Activated CD4-positive, alpha-beta T cell treated with anti-CD3 and anti-CD28 coated beads, Interleukin-2, amount 50 U/mL, for 24 hours (primary cell): Measurements from ENCODE around the gene CEMIP.

Experiments used
- DNase-seq, 2 donors: peaks; one replicate each; pipeline ENCODE4 v3.0.0-alpha.2; 2020; ENCODE audit warnings: low read depth in 1 of 2, low spot score in 1 of 2

The CEMIP gene

DNA sequence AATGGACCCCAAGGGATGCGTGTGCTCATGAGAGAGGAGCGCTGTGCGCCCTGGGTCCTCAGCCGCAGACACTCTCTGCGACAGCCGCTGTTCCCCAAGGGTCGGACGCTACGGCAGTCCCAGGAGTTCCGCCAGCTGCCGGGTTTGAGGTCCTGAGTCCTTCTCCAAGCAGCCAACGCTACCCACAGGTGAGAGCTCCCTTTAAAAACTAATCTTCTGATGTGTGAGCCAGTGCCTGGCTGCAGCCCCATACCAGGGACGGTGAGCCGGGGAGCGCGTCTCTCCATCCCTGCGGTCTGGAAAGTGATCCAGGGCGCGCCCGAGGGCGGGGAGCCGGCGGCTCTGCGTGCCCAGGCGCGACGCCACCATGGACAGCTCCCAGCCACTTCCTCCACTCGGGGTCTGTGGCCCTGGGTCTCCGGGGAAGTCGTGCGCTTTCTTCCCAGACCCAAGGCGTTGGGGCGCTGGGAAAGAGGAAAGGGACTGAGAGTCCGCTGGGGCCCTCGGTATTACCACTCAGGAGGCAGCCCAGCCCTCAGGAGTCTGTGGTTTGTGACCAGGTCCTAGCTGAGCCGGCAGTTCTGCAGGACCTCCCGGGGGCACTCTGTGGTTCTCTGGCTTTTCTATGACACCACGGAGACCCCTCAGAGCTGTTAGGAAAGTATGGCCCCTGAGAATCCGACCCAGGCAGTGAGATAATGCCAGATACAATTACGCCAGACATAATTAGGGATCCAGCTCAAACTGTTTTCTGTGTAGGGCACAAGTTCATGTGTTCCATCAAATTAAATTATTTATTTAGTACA, 1.4 kb downstream of the CEMIP start:
- no peak for DNase-seq

DNA sequence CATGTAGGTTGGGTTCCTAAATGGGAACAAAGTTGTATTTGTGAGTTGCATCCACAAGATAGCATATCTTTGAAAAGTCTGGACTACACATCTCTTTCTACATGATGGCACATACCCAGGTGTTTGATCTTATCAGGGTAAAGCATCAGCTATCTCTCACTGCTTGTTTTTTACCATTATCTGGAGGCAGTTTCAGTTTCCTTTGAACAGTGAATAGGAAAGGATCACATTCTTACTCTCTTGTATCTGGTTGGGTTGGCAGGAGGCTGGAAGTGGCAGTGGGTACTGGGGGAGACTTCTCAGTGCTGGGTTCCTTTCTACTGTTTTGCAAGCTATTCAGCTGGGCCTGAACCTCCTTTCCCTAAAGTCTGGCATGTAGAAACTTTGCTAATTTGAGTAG, 4.1 kb downstream of the CEMIP start:
- DNase-seq = no peak

DNA sequence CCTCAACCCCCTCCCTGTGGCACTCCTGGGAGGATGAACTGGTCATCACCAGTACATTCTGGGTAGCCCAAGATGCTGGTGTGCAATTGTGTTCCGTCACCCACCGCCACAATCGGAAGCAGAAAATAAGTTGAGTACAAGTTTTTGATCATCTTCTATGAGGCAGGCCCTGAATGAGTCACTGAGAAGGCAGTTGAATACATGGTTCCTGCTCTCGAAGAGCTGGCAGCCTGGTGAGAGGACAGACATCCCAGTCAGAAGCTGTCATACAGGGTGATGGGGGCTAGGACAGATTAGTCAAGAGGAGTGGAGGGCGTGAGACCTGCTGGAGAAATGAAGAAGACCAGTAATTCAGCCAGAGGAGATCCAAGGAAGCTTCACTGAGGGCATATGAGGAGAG, 6.2 kb downstream of the CEMIP start:
- DNase-seq = no peak

DNA sequence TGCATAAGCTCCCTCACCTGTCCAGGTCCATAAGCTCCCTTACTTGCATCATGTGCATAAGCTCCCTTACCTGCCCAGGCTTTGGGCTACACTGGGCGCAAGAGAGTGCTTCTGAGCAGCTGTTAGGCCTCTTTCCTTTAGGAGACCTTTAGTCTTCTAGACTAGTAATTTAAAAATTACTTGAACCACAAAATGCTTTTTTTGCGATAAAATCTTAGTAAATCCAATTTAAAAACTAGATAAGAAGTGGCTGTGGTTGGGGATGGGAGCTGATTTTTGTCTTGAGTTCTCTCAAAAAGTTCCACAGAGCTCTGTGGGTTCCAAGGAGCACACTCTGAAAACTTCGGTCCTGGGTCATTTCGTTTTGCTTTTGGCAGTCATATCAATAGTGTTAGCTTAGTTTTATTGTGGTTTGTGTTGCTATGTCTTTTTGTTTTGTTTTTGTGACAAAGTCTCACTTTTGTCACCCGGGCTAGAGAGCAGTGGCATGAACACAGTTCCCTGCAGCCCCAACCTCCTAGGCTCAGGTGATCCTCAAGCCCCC, 6.7 kb downstream of the CEMIP start:
- DNase-seq = no peak

DNA sequence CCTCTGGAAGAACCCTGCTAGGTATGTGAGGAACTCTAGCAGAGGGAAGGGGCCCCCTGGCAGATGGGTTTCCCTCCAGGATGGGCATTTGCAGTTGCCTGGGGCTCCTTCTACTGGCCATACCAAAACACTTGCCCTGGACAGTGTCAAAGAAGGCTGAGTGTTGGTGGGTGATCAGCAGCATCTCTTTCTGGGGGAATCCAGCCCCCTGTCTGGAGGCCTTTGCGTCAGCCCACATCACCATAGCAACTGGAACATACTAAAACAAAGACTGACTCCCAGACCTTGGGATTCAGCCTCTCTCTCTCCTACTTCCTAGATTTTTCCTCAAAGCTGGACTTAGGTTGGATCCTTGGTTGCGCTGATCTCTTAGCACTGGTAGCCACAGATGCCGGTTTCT, 8.1 kb downstream of the CEMIP start:
- DNase-seq = no peak

DNA sequence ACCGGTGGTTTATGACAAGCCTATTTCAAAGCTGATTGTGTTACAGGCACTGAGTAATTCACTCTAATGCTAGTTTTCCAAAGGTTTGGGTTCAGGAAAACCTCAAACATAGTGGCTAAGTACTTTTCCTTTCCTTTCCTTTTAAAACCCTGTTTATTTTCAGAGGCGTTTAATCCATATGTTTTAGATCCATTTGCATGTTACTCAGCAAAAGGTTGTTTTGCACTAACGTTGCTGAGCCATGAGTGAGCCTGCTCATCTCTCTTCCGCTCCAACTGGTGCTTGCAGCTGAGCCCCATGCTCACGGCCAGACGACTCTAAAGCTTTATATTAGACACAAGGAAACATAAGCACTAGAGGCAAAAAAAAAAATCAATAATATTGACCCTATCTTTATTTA, 9.4 kb downstream of the CEMIP start:
- no peak for DNase-seq

DNA sequence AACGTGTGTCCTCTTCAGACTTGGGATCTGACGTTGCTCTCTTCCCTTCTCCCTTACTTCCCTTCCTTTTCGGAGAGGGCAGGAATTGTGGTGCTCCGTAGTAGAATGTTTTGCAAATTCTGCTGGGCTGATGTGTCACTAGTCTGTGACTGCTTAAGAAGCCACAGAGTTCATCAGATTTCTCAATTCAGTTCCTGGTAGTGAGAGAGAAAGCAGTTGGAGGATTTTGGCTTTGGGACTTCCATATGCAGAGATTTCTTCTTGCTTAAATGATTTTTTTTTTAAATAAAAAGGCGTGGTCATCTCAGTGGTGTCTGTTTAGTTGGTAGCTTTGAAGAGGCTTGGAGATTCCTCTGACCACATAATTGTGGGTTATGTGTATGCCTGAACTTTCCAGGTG, 10.1 kb downstream of the CEMIP start:
- no peak for DNase-seq

DNA sequence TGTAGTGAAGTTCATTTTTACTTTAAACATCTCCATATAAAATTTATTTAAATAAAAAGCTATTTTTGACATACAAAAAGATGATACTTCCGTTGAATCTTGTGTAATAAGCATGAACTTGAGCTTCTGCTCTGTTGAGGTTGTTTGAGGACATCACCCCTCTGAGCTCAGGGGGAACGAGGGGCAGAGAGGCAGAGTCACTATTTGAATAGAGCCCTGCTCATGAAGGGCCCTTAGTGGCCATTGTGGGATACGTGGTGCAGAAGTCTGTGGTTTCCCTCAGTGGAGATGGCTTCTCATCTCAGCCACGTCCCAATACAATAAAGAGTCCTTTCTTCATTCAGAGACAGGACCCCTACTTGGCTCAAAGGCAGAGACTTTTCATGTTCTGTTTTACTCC, 10.6 kb downstream of the CEMIP start:
- DNase-seq = no peak

DNA sequence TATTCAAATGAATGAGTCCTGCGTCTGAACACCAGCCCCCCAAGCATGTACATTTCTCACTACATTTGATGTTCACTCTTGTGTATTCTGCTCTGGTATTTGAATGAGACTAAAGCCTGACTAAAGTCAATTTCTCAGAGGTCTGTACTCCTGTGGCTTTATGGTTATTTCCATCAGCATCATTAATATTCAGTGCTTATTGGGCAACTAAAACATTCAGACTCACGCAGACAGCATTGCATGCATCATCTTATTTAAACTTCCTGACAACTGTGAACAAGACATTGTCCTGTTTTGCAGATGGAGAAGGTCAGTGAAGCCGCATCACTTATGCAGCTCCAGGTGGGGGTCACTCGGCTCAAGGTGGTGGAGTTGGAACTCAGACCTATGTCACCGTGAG, 11.1 kb downstream of the CEMIP start:
- DNase-seq = no peak

DNA sequence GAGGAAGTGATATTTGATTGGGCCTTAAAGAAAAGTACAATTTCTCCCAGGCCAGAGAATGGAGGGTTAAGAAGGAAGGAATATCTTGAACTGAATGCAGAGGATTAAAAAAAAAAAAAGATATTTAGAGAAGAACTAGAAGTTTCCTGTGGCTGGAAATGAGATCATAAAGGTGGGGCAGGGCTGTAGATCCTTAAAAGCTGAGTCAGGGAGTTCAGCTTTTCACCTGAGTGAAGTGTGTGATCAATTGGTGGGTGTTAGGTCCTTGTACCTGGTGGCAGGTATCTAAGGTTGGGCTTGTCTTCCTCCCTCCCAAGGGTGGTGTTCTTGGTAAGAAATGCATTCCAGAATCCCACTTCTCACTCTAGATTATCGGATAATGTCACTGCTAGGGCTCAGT, 11.8 kb downstream of the CEMIP start:
- no peak for DNase-seq

DNA sequence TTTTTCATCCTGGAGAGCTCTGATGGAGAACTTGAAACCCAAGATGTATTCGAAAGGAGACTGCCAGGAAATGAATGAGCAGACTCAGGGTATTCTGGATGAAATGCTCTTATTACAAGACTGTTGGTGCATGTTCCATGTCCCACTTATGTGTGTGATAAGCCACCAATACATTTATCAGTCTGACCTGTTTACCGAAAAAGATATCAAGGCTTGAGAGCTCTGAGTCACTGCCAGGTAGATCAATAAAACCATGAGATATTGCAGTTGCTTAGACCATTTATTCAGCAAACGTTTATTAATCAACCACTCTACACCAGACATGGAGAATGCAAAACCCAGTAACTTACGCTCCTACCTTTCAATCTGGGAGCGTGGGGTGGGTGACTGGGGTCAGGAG, 17.2 kb downstream of the CEMIP start:
- no peak for DNase-seq

DNA sequence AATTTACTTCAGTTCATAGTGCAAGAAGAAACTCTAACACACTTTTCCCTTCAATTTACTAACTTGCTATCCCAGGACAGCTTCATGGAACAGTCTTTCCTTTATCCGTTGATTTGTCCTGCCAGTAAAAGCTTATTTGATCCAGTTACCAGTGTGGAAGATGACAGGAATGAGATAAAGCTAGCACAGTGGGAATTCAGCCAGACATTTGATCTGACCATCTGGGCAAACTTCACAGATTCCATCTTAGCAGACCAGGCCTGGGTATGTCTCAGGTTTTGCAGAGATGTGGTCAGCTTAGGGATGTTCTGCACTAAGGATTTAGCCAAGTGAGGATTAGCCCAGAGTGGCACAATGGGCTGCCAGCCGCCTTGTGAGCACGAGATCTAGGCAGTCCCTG, 19.7 kb downstream of the CEMIP start:
- no peak for DNase-seq

DNA sequence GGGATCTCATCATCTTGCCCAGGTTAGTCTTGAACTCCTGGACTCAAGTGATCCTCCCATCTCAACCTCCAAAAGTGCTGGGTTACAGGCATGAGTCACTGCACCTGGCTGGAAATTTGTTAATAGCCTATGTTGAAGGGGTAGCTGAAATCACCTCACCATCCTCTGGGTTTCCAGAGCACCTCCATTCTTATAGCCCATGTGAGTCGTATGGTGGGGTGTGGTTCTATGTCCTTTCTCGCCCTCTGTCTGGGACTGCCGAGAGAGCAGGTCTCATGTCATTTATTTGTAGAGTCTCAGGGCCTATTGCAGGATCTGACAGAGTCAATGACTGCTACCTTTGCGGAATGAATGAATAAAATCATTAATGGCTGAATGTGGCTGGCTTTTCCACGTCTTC, 20.9 kb downstream of the CEMIP start:
- no peak for DNase-seq

DNA sequence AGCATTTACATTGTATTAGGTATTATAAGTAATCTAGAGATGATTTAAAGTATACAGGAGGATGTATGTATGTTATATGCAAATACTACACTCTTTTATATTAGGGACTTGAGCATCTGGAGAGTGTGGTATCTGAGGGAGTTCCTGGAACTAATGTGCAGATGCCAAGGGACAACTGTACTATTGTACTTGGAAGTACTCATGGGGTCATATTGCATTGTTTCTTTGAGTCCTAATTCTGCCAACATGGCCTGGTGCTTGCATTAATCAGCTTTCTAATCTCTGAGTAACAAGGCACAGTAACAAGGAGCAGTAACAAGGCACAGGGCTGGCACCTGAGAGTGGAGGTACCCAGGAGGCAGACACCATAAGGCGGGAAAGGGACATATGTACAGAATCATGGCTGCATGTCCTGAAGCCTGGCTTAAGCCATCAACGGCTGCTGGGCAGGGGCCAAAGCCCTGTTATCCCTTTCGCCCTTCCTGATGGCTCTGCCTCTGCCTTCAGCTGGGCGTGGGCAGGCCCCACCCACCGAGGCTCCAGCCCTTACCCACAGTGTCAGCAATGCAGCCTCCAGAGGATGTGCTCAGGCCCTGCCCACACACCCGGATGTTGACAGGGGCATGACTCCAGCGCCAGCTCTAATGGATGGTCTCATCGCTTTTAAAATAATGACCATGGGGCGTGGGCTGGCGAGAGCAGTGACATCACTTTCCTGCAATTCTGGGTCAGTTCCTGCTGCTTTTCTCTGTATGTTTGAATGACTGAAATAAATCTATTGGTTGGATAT, 22.9 kb downstream of the CEMIP start:
- DNase-seq = no peak

DNA sequence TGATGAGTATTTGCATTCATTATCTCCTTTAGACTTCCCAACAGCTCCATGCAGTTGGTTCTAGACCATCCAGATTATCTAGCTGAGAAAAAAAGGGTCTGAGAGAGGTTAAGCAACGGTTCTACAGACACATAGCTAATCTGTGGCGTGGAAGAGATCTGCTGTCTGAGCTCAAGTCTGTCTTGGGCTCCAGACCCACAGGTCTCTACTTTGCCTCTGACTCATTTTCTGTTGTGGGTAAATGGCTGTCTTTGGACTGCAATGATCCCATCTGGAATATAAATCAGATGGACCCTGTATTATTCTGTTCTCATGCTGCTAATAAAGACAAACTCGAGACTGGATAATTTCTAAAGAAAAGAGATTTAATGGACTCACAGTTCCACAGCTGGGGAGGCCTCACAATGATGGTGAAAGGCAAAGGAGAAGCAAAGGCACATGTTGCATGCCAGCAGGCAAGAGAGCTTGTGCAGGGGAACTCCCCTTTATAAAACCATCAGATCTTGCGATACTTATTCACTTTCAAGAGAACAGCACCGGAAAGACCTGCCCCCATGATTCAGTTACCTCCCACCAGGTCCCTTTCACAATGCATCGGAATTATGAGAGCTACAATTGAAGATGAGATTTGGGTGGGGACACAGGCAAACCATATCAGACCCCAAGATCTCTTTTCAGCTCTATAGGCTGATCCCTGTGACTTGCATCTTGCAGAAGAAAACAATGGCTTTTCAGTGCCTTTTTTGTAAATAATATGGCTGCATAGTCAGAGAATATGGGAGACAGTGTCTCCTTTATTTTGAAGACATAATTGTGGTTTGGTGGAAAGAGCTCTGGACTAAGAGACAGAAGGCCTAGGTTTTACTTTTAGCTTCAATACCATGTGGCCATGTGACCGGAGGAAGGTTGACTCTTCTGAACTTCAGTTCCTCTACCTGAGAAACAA, 24.7 kb downstream of the CEMIP start:
- peak in 1 of 2 donors; percentile 52 for DNase-seq

DNA sequence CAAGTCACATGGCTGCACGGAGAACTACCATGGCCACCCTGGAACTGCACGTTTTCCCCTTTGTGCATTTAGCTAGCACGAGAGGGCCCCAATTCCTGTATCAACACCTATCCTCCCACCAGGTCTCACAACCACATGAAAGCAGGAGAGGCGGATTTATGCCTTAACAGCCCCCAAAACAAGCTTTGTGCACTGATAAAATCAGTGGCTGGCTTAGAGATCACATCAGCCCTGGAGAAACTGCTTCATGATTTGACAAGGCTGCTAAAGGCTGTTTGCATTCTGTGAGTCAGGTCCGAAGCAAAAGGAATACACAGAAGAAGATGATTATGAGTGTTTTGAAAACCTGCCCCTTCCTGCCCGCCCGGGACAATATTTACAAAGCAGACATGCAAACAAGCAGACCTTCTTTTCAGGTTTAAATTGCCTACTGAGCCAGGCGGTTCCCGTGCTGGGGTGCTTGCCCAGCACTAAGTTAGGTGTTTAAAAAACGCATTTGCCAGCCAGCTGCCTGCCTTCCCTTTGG, 25.9 kb downstream of the CEMIP start:
- peak in 1 of 2 donors; percentile 39 for DNase-seq

DNA sequence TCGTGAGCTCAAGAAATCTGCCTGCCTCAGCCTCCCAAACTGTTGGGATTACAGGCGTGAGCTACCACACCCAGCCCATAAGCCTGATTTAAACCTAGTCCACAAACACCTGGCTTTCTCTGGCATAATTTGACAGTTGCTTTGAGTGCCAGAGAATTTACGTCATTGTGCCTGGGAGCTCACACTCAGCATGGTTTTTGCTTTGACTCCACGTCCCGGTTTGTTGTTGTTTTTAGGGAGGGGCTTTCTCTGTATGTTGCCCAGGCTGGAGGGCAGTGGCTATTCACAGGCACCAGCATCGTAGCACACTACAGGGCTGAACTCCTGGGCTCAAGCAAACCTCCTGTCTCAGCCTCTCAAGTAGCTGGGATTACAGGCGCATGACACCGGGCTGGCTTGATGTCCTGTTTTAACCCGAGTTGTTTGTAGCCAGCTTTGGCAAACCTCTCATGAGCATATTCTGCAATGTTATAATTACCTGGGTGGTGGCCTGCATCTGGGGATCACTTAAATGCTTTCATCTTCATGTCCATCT, 32.7 kb downstream of the CEMIP start:
- no peak for DNase-seq

DNA sequence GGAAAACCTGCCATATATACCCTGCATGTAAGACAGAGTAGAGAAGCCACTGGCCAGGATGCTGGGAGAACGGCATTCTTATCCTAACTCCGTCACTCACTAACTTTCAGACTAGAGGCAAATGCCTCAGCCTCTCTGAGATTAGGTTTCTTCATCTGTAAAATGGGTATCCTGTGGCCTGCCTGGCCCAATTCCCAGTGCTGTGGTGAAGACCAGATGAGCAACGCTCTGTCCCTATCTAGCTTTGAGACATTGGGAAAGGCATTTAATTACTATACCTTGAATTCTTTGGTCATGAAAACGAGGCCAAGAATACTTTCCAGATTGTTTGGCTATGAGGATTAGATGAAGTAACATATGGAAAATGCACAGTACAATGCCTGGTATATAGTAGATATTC, 35.9 kb downstream of the CEMIP start:
- DNase-seq = no peak

DNA sequence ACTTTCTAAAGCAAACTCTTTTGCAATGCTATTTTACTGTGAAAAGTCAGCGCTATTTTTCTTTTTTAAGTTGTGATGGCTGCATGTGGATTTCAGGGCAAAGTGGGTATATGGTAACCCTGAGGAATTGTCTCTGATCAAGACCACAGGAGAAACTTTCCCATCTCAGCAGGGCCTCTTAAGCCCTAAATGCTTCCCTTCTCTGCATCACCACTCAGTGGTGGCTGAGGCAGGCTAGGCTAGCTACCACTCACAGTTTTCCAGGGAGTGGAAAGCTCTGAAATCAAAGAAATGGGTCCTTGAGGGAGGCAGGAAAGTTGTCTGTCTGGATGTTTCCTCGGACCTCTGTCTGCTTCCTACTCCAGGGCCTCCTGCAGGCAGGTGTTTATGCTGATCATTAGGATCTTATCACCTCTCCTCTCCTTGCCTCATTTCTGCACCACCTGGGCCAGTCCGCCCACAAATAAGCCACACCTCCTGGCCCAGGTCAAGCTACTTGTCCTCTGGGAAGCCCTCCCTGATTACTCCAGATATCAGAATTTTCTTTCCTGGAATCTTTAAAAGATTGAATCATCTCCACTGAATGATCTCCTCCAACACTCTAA, 37.0 kb downstream of the CEMIP start:
- DNase-seq = no peak

DNA sequence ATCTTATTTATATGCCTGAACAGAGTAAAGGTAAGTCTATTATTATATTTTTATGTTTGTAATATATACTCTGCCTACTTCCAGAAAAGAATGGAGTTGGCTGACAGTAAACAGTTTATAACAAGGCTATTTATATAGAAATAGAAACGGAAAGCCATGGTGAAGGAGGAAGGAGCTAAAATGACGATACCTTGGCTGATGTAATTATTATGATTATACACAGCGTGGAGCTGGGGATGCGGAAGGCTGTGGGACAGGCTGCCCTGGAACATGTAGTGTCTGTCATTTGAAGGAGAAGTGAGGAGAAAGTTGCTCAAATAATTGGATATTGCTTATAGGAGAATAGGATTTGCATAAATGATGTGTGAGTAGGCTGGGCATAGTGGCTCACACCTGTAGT, 37.8 kb downstream of the CEMIP start:
- no peak for DNase-seq
